ENCODE measurements around the gene APBA2.

- TF ChIP-seq, protein P1, sequence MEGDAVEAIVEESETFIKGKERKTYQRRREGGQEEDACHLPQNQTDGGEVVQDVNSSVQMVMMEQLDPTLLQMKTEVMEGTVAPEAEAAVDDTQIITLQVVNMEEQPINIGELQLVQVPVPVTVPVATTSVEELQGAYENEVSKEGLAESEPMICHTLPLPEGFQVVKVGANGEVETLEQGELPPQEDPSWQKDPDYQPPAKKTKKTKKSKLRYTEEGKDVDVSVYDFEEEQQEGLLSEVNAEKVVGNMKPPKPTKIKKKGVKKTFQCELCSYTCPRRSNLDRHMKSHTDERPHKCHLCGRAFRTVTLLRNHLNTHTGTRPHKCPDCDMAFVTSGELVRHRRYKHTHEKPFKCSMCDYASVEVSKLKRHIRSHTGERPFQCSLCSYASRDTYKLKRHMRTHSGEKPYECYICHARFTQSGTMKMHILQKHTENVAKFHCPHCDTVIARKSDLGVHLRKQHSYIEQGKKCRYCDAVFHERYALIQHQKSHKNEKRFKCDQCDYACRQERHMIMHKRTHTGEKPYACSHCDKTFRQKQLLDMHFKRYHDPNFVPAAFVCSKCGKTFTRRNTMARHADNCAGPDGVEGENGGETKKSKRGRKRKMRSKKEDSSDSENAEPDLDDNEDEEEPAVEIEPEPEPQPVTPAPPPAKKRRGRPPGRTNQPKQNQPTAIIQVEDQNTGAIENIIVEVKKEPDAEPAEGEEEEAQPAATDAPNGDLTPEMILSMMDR (conservative IDR thresholded peaks at IDR 0.05; ENCODE audit: low read length) = no peak
- TF ChIP-seq EZH2phosphoT487 (IDR thresholded peaks at IDR 0.05; ENCODE audit: borderline replicate concordance, low read depth, low read length) = no peak
These were observed 252.5 kb downstream of the APBA2 start for GRCh38 chr15:29138260-29138659.

All from OCI-LY7 (cell line).